ENCODE measurements around the gene SPINK8. TPM values are rescaled to one million over a fixed set of nuclear protein-coding genes. Genes with fewer than 3 reads are reported as not detected.

Gene SPINK8
- total and polyA plus RNA-seq, 2 of the 4 experiments (the other 2 are of a cell fraction), result not detected

- DNase-seq, result peak; percentile 11
- BruUV-seq (replicated peaks), result no TSS peak
Measured at GRCh38 chr3:48285132-48285531, 48.3 kb downstream of the SPINK8 start.

More at GRCh38 chr3:48285132-48285531, 48.3 kb downstream of the SPINK8 start:
- ATAC-seq (ENCODE audit: low read depth), result peak; percentile 61
- in situ Hi-C loops (cut with MboI; ENCODE audit: low sequenced_read_pairs) (no loop called here), dilution Hi-C loops (cut with HindIII; ENCODE audit: low sequenced_read_pairs, unreplicated experiment) (no loop called here), intact Hi-C loops (cut with micrococcal nuclease) (no loop called here)
- Histone ChIP-seq H3K4me1 (ENCODE audit: control insufficient read depth, insufficient read depth, low read length) (peaks cover 2% of the 10 kb centered on the region; the same call in 1 of the 2 replicates), H4K20me1 (ENCODE audit: insufficient read depth, low read length) (no peaks in the 10 kb centered on the region), H4K91ac (ENCODE audit: insufficient read depth, low read depth, low read length) (no peak overlapping the region), H3K9ac (ENCODE audit: low read depth, low read length) (no peak overlapping the region), H3K56ac (ENCODE audit: extremely low read depth, insufficient read depth, low read length) (no peak overlapping the region), H2AK5ac (ENCODE audit: low read depth, low read length) (no peak overlapping the region), H2AFZ (replicated peaks; ENCODE audit: low read length, poor library complexity) (no peak overlapping the region), H3K9me1 (ENCODE audit: insufficient read depth, low read length) (no peaks in the 10 kb centered on the region), H3K4me3 (ENCODE audit: insufficient read depth, low read depth, low read length) (no peak overlapping the region), H3K14ac (replicated peaks; ENCODE audit: low read depth, low read length) (no peak overlapping the region), H3K4me2 (ENCODE audit: low read depth, low read length) (no peak overlapping the region), H3K9me3 (ENCODE audit: control insufficient read depth, insufficient read depth, low read length) (no peaks in the 10 kb centered on the region), H2BK120ac (ENCODE audit: low read depth, low read length) (no peak overlapping the region), H3K4ac (ENCODE audit: low read depth, low read length) (no peak overlapping the region), H2AK9ac (replicated peaks; ENCODE audit: low read depth, low read length, poor library complexity) (no peak overlapping the region), H3K18ac (ENCODE audit: low read depth, low read length) (no peak overlapping the region), H3K79me1 (ENCODE audit: low read depth in 1 of 2, low read length in 2 of 2) (no peaks in the 10 kb centered on the region), H4K5ac (ENCODE audit: low read depth, low read length) (no peak overlapping the region), H4K8ac (ENCODE audit: low read depth in 2 of 2, low read length in 2 of 2) (no peak overlapping the region), H3K23ac (ENCODE audit: low read depth, low read length) (no peak overlapping the region), H2BK5ac (ENCODE audit: low read depth, low read length, poor library complexity, severe bottlenecking) (no peak overlapping the region), H3K27me3 (ENCODE audit: control insufficient read depth, insufficient read depth, low read length) (no peaks in the 10 kb centered on the region), H3K36me3 (ENCODE audit: control insufficient read depth, insufficient read depth, low read length) (no peaks in the 10 kb centered on the region; the same call in 1 of the 2 replicates), H2BK15ac (ENCODE audit: low read depth, low read length) (no peak overlapping the region), H3K27ac (ENCODE audit: insufficient read depth, low read length) (no peak overlapping the region), H2BK20ac (ENCODE audit: low read depth, low read length) (no peak overlapping the region)
- TF ChIP-seq FOS (IDR thresholded peaks at IDR 0.05; ENCODE audit: low read depth, low read length) (no peak), MAZ (IDR thresholded peaks at IDR 0.05; ENCODE audit: borderline replicate concordance, low read depth, low read length) (no peak), SMC3 (IDR thresholded peaks at IDR 0.05; ENCODE audit: low read depth, low read length) (no peak), RCOR1 (IDR thresholded peaks at IDR 0.05; ENCODE audit: insufficient replicate concordance, low read length) (no peak), ELK1 (IDR thresholded peaks at IDR 0.05; ENCODE audit: borderline replicate concordance, low read depth, low read length) (no peak), NFE2L2 (IDR thresholded peaks at IDR 0.05; ENCODE audit: low read depth, low read length) (no peak), BHLHE40 (IDR thresholded peaks at IDR 0.05; ENCODE audit: low read depth, low read length) (no peak)
- CTCF ChIA-PET, result interaction anchor here (1.0 to 1.4 kb wide), 2 partner anchors 12 to 151 kb away, joined by 3 to 4 read pairs; no protein-coding TSS in a partner anchor
- POLR2A ChIA-PET (ENCODE audit: unreplicated experiment), result no interaction called here
- WGBS, 2 experiments (ENCODE audit: extremely low coverage in 2 of 2, insufficient read length in 1 of 2), result no CpG with 5 or more reads among the region's 1 CpG
